SK-N-MC (cell line): Measurements from ENCODE around the gene HAPLN3.

Experiments used
- EZH2 ChIP-seq: fragments of 200-600 bp; sonication (generic); IDR thresholded peaks from one replicate; pipeline ENCODE4 v1.6.1; 2017; ENCODE audit warnings: antibody characterized with exemption
- FOXP2 ChIP-seq: optimal IDR thresholded peaks from 2 replicates; pipeline ENCODE3; 2011; ENCODE audit warnings: mild to moderate bottlenecking, moderate library complexity; ENCODE audit not compliant: insufficient read depth; ENCODE audit errors: extremely low read length, control extremely low read depth
- POLR2AphosphoS5 ChIP-seq: IDR thresholded peaks from 2 replicates; pipeline ENCODE4 v1.6.1; 2012; ENCODE audit warnings: mild to moderate bottlenecking, low read depth, low read length, borderline replicate concordance

GRCh38 chr15:88891540-88892254 is 3.6 kb downstream of the HAPLN3 start:
- TF ChIP-seq POLR2AphosphoS5 (no peak), EZH2 (no peak), FOXP2 (no peak)
